Peyer's patch (tissue), 4 donors: ENCODE data around the gene KRTAP5-4.
"Not testable (repeated sequence)": the region's sequence is repeated elsewhere in the genome, so short reads cannot be mapped to it uniquely, and the experiment has no call there.

Experiments used
- POLR2A ChIP-seq, 2 donors: fragments of 450-650 bp; IDR thresholded peaks; one replicate each; pipeline ENCODE4 v1.5.1; 2017; ENCODE audit warnings: antibody characterized with exemption in 2 of 2, mild to moderate bottlenecking in 2 of 2, moderate library complexity in 2 of 2
- TF ChIP-seq, protein P1 (sequence below), 6 experiments: fragments of 450-650 bp in 4 of 6; fragments of 200-600 bp in 2 of 6; sonication (generic) in 1 of 6; IDR thresholded peaks; one replicate each; pipeline ENCODE4 v1.5.1; 2017 to 2019; ENCODE audit warnings: antibody characterized with exemption in 6 of 6, mild to moderate bottlenecking in 3 of 6, moderate library complexity in 1 of 6

DNA sequence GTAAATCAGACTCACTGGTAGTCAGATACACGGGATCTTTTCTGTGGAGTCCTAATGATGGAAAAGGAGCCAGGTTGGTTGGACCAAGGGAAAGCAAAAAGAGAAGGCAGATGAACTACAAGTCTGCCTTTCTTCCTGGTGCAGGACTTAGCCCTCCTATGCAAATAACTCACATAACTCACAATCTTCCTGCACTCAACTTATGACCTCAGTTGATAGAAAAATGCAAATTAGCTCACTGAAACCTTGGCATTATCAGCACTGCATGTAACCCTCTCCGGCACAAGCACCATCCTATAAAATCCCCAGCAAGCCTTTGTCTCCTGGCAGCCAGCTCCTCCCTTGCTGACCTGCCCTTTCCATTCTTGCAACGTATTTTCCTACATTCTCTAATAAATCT lies 20.3 kb downstream of the KRTAP5-4 start:
- TF ChIP-seq, protein P1, sequence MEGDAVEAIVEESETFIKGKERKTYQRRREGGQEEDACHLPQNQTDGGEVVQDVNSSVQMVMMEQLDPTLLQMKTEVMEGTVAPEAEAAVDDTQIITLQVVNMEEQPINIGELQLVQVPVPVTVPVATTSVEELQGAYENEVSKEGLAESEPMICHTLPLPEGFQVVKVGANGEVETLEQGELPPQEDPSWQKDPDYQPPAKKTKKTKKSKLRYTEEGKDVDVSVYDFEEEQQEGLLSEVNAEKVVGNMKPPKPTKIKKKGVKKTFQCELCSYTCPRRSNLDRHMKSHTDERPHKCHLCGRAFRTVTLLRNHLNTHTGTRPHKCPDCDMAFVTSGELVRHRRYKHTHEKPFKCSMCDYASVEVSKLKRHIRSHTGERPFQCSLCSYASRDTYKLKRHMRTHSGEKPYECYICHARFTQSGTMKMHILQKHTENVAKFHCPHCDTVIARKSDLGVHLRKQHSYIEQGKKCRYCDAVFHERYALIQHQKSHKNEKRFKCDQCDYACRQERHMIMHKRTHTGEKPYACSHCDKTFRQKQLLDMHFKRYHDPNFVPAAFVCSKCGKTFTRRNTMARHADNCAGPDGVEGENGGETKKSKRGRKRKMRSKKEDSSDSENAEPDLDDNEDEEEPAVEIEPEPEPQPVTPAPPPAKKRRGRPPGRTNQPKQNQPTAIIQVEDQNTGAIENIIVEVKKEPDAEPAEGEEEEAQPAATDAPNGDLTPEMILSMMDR (IDR thresholded peaks at IDR 0.05), result not testable (repeated sequence)
- TF ChIP-seq POLR2A (IDR thresholded peaks at IDR 0.05), result not testable (repeated sequence)
